ENCODE data around the gene SLC29A1.
"Not testable (repeated sequence)": the region's sequence is repeated elsewhere in the genome, so short reads cannot be mapped to it uniquely, and the experiment has no call there.

SLC29A1 gene

DNA sequence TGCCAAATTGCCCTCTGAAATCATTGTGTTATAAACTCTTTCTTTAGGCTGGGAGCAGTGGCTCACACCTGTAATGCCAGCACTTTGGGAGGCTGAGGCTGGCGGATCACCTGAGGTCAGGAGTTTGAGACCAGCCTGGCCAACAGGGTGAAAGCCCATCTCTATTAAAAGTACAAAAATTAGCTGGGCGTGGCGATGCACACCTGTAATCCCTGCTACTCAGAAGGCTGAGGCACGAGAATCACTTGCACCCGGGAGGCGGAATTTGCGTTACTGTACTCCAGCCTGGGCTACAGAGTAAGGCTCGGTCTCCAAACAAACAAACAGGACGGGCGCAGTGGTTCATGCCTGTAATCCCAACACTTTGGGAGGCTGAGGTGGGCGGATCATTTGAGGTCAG is 27.0 kb upstream of the SLC29A1 start:
- DNase-seq: not testable (repeated sequence)

DNA sequence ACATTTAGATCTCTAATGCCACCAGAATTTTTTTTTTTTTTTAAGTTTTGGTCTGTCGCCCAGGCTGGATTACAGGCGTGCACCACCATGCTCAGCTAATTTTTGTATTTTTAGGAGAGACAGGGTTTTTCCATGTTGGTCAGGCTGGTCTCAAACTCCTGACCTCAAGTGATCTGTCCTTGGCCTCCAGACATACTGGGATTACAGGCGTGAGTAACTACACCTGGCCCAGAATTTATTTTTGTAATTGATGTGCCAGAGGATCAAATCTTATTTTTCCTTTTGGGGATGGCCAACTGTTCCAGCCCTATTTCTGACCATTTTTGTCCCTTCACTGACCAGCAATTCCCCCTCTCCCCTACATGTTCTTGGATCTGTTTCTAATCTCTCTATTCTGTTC is 24.7 kb upstream of the SLC29A1 start:
- DNase-seq: no peak

DNA sequence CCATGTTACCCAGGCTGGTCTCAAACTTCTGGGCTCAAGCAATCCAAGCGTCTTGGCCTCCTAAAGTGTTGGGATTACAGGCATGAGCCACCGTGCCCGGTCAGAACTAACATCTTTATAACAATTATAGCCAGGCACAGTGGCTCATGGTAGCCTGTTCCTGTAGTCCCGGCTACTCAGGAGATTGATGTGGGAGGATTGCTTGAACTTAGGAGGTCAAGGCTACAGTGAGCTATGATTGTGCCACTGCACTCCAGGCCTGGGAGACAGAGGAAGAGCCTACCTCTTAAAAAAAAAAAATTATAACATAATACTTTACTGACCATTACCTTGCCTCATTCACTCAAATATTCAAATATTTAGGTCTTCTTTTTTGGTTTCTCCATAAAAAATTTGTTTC is 23.5 kb upstream of the SLC29A1 start:
- DNase-seq: no peak

DNA sequence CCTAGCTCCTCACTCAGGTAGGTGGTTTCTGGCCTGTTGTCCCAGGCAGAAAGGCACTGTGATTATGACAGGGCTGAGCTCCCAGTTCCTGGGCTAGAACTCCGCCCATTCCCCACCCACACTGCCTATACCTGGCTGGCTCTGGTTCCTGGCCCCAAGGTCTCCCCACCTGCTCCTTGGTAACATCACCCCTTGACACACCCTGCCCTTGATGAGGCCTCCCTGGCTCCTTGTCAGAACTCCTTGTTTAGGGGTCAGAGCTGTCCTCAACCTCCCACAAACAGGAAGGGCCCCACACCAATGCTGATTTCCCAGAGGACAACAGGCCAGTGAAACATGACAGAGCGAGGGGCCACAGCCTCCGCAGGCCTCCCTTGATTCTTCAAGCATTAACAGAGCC is 22.2 kb upstream of the SLC29A1 start:
- no peak for DNase-seq

DNA sequence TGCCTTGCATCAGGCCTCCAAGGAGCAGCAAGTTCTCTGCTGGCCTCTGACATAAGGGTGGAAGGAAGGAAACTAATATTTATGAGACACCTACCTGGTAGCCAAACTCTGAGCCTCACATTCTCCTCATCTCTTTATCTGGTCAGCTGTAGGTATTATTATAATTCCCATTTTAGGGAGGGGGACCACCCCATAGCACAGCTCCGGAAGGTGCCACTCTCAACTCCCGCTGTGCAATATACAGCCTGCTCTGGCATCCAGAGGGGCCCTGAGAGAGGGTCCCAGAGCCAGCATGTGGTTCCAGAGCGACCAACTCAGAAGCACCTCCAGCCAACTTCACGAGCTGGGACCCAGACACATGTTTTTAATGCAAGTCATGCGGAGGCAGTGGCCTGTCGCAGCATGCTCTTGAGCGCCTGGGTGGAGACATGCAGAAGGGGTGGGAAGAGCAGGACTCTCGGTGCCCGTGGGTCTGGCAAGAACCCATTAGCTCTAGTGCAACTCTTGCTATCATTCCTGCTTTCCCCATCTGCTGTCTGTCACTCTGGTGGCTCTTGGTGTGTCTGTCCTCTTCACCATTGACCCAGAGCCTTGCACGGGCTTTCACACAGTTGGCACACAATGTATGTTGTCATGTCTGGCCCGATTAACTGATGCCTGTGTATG is 21.6 kb upstream of the SLC29A1 start:
- no peak for DNase-seq

DNA sequence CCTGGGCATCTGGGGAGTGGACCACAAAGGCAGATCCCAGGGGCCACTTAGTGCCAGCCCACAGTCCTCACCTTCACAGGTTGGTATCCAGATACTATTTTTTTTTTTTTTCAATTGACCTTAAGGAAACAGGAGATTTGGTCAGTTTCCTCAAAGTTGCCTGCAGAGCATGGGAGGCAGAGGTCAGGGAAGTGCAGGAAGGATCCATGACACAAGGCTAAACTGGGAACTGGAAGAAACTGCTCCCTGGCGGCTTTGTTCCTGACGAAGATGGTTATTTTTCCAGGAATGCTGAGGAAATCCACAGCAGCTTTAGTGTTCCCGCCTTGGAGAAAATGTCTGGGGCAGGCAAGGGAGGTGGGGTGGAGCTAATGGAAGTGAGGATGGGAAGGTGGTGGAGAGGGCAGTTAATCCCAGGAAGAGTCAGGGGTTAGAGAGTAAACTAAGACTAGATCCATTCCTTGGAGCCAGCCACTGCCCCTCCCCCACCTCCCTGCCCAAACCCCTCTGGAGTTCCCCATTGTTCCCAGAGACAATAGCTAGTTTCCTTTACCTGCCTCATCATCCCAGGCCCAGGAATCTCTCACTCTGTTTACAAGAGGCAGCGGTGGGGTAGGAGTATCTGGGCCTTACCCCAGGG is 20.9 kb upstream of the SLC29A1 start:
- DNase-seq: no peak

DNA sequence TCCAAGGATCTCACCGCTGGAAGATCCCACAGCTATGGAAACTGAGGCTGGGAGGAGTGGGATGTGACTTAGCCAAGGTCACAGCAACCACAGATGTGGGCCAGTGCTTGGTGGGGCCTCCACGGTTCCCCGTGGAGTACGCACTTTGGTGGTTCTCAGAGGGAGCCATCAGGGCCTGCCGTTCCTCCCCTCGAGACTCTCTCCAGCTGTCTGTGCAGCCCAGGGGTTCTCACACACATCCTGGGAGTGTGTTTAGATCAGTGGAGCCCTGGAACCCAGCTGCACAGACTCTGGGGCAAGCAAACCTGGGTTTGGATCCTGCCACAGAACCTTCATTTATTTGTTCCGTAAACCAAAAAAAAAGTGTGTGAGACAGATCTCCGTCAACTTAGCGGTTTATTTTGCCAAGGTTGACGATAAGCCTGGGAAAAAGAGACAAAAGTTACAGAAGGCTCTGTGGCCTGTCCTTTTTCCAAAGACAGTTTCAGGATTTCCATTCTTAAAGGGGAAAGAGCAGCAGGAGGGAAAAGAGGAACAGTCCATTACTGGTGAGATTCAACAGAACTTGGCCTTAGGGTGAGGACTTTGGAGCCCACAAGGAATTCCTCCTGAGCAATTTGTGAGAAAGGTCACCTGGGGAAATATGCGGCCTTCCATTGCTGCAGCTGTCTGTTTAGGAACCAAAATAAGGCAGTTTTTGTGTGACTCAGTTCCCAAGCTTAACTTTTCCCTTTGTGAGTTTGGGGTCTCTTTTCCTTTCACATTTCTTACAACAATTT is 20.2 kb upstream of the SLC29A1 start:
- no peak for DNase-seq

DNA sequence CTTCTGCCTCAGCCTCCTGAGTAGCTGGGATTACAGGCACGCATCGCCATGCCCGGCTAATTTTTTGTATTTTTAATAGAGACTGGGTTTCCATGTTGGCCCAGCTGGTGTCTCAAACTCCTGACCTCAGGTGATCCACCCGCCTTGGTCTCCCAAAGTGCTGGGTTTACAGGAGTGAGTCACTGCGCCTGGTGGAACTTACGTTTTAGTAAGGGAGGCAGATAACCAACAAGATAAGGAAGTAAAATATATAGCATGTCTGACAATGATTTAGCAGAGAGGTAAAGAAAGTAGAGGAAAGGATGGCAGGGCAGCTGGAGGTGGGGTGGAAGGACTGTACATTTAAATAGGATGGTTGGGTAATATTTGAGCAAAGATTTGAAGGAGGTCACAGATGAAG is 19.4 kb upstream of the SLC29A1 start:
- DNase-seq: no peak

DNA sequence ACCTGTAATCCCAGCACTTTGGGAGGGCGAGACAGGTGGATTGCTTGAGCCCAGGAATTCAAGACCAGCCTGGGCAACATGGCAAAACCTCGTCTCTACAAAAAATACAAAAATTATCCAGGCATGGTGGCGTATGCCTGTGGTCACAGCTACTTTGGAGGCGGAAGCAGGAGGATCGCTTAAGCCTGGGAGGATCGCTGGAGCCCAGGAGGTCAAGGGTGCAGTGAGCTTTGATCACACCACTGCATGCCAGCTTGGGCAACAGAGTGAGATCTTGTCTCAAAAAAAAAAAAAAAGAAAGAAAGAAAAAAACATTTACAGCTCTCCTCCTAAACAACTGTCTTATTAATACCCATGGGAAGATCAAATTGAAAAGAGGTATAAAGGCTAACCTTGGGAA is 15.4 kb upstream of the SLC29A1 start:
- no peak for DNase-seq

DNA sequence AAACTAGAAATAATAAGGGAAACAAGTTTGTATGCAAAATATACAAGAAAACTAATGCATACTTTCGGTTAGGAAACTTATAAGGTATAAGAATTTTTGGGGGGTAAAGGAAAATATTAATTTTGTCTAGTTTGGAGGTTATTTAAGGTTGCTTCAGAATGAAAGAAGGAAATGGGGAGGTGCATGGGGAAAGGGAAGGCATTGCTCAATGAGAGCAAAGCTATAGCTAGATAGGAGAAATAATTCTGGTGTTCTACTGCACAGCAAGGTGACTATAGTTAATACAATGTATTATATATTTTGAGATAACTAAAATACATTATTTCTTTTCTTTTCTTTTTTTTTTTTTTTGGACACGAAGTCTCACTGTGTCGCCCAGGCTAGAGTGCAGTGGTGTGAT is 12.1 kb upstream of the SLC29A1 start:
- peak; percentile 42 for DNase-seq

DNA sequence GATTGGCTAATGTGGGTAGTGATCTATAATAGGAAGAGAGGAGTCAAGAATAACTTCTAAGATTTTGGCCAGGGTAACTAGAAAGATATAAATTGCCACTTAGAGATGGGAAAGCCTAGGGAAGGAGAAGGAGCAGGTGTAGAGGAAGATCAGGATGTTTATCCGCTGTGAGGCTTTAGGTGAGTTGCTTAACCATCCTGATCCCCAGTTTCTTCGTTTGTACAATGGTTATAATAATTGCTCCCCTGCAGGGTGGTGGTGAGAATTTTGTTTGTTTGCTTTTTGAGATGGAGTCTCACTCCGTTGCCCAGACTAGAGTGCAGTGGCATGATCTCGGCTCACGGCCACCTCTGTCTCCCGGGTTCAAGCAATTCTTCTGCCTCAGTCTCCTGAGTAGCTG is 9.1 kb upstream of the SLC29A1 start:
- no peak for DNase-seq

DNA sequence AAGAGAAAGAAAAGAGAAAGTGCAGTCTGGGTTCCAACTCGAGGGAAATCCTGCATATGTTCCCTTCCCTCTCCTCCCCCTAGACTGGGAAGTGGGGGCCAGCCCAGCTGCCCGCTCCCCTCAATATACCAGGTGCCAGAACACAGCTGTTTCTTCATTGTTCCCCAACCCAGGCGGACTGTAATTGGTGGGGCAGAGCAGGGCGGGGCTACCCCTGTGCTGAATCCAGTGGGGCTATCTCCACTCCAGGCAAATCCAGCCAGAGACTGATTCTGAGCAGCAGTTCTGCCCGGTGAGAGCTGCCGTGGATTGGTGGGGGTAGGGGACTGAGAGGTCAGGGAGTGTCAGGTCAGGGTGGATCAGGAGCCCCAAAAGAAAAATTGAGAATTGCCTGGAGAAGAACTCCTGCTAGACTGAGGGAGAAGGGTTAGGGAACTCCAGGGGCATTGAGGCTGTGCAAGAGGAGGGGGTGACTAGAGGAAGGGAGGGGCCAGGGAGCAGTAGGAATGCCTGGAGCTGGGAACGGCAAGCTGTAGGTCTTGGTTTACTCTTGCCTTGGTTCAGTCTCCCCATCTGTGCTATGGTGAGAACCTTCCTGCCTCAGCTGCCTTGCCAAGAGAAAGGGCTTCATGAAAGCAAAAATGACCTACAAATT is 6.6 kb upstream of the SLC29A1 start, which contains the start of gene MYMX:
MYMX (plus strand) TSS at position 250 of the 655 bp plus-strand sequence. CDS start 546 bp downstream, outside the sequence.
- DNase-seq: peak; percentile 48

DNA sequence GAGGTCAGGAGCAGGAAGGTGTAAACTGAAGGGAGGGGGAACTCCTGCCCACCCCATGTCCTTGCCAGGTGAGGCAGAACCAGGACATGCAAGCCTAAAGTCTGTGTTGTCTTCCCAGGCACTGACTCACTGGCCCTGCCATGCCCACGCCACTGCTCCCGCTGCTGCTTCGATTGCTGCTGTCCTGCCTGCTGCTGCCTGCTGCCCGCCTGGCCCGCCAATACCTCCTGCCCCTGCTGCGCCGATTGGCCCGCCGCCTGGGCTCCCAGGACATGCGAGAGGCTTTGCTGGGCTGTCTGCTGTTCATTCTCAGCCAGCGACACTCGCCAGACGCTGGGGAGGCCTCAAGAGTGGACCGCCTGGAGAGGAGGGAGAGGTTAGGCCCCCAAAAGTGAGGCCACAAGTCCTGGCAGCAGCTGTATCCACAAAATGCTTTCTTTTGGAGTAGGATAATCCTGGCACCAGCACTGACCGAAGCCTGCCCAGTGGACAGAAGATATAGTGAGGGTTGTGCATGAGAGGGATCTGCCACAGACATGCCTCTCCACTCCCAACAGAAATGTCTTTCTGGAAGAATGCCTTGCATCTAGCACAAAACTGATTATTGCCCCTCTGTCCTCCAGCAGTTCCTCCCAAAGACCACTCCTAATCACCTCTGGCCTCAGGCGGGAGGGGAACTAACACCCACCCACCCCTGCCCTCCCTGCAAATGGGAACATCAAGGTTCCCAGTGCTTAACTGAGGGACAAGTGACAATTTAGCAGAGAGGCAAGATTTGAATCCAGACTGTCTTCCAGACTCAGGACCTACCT is 5.9 kb upstream of the SLC29A1 start:
- DNase-seq: no peak

DNA sequence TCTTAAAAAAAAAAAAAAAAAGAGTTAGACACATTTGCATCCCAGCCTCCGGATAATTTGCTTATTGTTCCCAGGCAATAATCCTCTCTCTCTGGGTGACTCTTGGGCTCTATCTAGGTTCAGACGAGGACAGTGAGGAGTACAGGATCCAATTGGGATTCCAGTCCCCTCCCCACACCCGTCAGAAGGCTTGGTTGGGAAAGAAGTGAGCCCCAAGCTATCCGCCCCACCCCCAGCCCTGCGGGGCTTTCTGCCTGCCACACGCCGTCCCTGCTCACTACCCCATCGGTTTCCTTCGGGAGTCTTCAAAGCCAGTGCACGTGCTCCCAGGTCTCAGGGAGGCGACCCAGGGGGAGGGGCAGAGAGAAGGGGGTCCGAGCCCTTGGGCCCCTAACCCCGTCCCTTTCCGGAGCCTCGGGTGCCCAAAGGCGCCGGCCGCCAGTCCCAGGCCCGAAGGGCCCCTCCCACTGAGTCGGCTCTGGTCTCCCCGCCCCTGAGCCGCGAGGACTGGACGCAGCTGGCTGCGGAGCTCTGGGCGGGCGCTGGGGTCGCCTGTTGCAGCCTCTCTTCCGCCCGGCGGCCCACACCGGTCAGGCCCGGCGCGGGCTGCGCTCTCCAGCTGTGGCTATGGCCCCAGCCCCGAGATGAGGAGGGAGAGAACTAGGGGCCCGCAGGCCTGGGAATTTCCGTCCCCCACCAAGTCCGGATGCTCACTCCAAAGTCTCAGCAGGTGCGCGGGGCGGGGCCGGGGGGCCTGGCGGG is 4.2 kb upstream of the SLC29A1 start:
- DNase-seq: peak; percentile 47

DNA sequence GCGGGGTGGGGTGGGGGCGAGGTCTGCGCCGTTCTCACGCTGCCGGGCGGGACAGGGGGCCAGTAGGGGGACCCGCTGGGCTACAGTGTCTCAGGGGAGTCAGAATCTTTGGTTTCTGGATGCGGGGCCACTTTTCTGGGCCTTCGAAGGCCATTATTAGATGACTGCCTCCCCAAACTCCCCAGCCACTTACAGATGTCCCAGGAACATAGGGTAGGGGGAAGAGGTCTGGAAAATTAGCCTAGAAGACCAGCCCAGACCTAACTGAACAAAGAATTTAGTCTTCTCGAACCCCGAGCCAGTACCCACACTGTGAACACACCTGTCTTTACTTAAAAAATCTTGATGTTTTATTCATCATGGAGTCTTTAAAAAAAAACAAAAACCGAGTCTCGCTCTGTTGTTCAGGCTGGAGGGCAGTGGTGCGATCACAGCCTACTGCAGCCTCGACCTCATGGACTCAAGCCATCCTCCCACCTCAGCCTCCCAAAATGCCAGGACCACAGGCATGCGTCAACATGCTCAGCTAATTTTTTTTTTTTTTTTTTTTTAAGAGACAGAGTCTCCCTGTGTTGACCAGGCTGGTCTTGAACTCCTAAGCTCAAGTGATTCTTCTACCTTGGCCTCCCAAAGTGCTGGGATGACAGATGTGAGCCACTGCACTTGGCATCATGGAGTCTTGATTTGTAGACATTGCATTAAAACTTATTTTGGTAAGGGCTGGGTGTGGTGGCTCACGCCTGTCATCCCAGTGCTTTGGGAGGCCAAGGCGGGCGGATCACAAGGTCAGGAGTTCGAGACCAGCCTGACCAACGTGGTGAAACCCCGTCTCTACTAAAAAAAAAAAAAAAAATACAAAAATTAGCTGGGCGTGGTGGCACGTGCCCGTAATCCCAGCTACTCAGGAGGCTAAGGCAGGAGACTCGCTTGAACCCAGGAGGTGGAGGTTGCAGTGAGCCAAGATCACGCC is 3.3 kb upstream of the SLC29A1 start:
- DNase-seq: no peak

DNA sequence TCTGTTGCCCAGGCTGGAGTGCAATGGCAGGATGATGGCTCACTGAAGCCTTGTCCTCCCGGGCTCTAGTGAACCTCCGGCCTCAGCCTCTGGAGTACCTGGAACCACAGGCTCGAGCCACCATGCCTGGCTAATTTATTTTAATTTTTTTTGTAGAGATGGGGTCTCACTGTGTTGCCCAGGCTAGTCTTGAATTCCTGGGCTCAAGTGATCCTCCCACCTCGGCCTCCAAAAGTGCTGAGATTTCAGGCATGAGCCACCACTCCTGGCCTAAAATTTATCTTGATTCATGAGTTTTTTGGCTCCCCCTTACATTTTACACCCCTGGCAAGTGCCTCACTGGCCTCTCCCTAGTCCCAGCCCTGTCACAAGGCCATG is 2.5 kb upstream of the SLC29A1 start:
- DNase-seq: no peak

DNA sequence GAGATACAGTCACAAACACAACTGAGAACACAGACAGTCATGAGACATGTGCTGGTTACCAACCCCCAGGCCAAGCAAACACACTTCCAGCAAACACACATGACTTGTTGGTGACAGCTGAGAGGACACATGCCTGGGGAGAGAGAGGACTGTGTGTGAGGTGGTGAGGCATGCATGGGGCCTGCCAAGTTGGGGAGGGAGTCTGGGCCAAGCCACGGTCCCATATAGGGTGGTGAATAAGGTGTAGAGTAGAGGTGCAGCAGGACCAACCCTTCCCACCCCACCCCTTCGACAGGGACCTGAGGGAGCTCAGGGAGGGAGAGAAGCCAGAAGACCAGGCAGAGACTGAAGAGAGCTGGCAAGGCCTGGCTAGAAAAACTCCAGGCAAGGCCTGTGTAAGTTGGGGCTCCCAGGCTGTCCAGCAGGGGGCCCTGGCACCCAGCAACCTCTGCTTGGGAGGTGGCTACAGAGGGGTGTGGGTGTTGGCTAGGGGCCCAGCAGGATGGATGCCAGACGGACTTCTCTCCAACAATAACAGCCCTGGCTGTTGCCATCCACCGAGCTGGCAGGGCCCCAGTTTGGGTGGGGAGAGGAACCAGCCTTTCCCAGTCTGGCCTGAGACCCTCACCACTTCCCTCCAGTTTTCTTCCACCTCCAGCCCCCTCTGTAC is 2.0 kb upstream of the SLC29A1 start:
- DNase-seq: peak; percentile 71

DNA sequence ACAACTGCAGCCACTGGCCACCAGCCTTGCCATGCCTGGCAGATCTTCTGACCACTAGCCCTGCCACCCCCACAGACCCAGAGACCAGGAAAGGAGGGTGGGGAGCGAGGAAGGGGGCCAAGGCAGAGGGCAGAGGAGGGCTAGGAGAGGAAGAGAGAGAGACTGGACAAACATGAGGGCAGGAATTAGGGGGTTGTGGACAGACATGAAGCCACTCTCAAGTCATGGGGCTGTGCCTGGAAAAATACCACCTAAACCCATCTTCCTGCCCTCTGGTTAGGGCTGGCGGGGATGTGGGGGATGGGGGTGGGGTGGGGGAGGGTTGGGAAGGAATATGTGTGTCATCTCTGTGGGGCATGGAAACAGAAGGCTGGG is 1.4 kb upstream of the SLC29A1 start:
- no peak for DNase-seq

DNA sequence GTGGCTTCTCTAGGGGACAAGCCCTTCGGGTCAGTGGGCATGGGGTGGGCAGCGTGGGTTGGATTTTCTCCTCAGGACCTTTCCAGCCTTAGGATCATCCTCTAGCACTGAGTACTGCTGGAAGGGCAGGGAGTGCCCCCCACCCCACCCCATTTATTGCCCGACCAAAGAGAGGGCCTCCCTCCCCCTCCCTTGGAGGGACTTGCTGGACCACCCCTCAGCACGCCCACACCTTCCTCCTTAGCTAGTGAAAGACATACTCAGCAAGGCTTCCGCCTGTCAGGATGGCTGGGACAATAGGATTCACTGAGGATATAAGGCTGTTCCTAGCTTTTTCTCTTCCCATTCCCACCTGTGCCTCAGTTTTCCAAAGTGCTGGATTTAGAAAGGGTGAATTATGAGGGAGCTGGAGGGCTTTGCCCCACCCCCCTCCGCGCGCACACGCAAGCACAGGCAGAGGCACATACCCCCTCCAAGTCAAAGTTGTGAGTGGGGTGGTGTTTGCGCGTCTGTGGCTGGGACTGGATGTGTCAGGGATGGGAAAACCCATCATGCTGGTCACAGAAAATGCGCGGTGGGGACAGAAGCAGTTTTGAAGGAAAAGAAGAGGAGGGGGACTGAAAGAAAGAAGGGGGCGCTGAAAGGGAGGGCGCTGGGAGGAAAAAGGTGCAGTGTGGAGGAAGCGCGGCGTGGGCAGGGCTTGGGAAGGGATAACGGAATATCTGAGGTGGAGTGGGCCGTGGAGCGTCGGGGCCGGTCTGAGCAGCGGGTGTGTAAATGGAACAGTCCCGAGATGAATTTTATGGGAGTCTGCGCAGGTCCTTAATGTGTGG is 693 bp upstream of the SLC29A1 start:
- no peak for DNase-seq
